ENCODE data around the gene GNAQ.

DNA sequence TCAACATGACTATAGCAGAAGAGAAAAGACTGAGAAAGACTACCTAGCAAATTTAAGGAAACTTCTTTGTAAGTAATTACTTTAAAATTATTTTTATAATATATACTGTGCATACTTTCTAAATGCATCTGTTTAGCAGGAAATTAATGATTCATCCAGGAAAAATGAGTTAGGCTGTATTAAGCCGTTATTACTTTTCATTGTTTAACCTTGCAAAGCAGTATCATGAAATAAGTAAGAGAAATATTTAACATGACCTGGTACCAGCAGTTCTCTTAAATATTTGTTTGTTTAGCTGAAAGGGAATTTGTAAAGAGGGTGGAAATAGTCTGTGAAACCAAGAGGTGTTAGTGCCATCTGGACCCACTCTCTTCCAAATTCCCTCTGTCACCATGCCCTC is 175.0 kb downstream of the GNAQ start:
- no peak for TF ChIP-seq MAX (IDR thresholded peaks at IDR 0.05)
- TF ChIP-seq SMC3 (IDR thresholded peaks at IDR 0.05) = no peak
- TF ChIP-seq, protein P1, sequence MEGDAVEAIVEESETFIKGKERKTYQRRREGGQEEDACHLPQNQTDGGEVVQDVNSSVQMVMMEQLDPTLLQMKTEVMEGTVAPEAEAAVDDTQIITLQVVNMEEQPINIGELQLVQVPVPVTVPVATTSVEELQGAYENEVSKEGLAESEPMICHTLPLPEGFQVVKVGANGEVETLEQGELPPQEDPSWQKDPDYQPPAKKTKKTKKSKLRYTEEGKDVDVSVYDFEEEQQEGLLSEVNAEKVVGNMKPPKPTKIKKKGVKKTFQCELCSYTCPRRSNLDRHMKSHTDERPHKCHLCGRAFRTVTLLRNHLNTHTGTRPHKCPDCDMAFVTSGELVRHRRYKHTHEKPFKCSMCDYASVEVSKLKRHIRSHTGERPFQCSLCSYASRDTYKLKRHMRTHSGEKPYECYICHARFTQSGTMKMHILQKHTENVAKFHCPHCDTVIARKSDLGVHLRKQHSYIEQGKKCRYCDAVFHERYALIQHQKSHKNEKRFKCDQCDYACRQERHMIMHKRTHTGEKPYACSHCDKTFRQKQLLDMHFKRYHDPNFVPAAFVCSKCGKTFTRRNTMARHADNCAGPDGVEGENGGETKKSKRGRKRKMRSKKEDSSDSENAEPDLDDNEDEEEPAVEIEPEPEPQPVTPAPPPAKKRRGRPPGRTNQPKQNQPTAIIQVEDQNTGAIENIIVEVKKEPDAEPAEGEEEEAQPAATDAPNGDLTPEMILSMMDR (IDR thresholded peaks at IDR 0.05) = no peak
- no peak for TF ChIP-seq POLR2A (IDR thresholded peaks at IDR 0.05; ENCODE audit: low read length)
- TF ChIP-seq MAFK (IDR thresholded peaks at IDR 0.05; ENCODE audit: partially characterized antibody) = no peak
